ENCODE measurements around the gene TMEM134.
"Not testable (repeated sequence)": the region's sequence is repeated elsewhere in the genome, so short reads cannot be mapped to it uniquely, and the experiment has no call there.

Gene TMEM134, protein sequence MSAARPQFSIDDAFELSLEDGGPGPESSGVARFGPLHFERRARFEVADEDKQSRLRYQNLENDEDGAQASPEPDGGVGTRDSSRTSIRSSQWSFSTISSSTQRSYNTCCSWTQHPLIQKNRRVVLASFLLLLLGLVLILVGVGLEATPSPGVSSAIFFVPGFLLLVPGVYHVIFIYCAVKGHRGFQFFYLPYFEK

DNA sequence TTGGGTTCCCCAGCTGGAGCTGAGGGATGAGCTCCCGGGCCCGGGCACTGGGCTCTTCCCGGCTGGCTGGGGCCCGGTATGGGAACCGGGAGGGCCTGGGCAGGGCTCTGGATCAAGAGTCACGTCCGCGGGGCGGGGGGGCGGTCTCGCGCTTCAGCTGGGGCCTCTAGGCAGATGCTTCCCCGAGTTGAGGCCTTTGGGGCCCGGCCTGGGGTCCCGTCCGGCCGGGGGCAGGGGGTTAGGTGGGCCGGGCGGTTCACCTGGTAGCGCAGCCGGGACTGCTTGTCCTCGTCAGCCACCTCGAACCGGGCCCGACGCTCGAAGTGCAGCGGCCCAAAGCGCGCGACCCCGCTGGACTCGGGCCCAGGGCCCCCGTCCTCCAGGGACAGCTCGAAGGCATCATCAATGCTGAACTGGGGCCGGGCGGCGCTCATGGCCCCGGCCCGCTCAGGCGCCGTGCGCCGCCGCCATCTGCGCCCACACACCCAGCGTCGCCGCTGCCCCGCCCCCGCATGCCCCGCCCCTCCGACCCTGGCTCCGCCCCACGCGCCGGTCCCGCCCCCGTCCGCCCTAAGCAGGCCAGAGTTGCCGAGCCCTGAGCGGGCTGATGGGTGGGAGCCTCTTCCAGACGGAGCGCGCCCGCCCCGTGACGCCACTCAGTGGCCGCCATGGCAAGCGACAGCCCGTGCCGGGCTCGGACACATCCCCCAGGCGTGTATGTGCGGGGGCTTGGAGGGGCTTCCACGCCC, at the start of gene TMEM134:
Gene TMEM134 (minus strand): TSS at position 493 of the 749 bp plus-strand sequence. CDS start 59 bp downstream, at position 434.
- peak; percentile 85 for DNase-seq

DNA sequence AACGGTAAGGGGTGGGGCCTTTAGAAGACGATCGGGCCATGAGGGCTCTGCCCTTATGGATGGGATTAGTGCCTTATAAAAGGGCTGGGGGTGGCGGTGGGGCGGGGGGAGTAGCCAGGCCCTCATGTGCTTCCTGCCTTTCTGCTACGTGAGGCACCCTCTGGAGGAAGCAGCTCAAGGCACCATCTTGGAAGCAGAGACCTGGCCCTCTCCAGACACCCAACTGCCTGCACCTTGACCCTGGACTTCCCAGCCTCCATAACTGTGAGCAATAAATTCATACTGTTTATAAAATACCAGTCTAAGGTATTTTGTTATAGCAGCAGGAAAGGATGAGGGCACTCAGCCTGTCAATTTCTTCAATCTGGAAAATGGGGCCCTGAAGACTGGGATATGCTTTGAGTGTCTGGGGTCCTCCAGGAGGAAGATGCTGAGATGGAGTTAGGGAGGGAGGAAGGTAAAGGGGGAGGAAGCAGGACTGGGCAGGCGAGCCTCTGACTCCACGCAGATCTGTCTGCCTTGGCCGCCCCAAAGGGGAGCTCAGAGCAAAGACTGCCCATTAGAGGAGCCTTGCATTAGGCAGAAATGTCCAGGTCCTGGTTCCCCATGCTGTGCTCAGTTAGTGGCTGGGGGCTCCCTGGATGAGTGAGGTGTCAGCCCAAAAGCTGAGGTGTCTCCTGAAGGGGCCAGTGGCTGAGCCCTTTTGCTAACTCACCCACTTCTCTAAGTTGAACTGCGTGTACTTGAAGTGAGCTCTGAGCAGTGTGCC, 48.9 kb upstream of the TMEM134 start:
- no peak for DNase-seq

DNA sequence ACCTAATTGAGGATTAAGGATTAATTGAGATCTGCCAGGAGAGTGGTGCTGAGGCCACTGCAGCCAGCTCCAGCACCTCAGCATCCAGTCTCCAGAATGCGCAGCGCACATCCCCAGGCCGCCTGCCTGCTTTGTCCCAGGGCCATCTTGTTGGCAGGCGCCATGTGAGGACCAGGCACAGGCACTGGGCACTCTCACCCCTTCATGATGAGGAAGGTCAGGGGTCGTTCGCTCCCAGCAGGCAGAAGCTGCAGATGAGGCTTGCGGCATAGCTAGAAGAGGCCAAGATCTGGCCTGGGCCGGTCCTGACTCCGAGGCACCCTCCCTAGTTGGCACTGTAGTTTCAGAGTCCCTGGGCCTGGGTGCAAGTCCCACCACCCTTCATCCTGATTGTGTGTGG, 47.8 kb upstream of the TMEM134 start:
- no peak for DNase-seq

DNA sequence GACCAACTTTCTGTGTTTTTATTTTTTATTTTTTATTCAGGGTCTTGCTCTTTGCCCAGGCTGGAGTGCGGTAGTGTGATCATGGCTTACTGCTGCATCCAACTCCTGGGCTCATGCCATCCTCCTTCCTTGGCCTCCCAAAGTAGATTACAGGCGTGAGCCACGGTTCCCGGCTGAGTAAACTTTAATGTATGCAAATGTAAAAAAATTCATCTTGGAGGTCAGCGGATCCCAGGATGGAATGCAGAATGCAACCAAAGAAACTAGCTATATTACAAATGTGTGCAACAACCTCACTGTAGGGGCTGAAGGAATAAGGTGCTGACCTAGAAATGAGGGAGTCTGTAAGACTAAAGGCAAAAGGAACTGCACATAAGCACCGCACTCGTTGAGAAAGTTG, 45.1 kb upstream of the TMEM134 start:
- DNase-seq, result no peak

DNA sequence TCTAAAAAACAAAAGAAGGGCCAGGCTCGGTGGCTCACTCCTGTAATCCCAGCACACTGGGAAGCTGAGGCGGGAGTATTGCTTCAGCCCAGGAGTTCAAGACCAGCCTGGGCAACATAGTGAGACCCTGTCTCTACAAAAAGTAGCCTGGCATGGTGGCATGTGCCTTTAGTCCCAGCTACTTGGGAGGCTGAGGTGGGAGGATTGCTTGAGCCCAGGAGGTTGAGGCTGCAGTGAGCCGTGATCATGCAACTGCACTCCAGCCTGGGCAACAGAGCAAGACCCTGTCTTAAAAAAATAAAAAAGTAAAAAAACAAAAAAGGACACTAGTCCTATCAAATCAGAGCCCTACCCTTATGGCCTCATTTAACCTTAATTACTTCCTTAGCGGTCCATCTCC, 42.5 kb upstream of the TMEM134 start:
- not testable (repeated sequence) for DNase-seq

DNA sequence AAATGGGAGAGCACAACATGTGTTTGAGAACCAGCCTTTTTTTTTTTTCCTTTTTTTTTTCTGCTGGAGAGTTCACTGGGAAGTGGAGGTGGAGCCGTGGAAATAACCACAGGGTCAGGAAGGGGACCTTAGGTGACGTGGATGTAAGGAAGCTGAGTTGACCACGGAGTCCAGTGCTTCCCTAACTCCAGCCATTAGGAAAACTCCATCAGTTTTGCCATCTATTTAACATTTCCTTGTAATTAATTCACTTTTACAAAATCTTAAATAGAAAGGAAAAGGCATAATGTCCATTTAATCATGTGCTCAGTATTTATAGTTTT, 40.9 kb upstream of the TMEM134 start:
- no peak for DNase-seq

DNA sequence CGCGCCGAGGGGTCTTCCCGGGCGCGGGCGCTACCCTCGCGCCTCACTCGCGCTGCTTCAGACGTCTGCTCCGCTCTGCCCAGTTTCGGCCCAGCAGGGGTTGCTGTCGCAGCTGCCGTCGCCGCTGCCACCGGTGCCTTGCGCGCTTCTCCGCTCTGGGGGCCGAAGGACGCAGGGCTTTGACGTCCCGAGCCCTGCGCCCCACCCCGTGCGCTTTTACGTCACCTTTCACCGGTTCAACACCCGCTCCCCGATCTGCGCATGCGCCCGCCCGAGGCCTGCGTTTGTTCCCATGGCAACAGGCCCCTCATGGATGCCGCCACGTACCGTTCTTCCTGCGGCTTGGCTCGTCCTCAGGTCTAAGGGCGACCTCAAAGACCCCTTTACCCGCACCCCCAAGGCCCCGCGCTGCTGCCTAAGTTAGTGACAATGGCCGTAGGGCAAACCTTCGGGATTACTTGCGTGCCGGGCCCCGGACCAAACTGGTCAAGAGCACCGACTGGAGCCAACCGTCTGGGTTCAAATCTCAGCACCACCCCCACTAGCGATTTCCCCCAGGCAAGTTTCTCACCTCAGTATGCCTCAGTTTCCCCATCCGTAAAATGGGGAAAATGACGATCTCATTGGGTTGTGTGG, 39.6 kb upstream of the TMEM134 start:
- peak; percentile 96 for DNase-seq

DNA sequence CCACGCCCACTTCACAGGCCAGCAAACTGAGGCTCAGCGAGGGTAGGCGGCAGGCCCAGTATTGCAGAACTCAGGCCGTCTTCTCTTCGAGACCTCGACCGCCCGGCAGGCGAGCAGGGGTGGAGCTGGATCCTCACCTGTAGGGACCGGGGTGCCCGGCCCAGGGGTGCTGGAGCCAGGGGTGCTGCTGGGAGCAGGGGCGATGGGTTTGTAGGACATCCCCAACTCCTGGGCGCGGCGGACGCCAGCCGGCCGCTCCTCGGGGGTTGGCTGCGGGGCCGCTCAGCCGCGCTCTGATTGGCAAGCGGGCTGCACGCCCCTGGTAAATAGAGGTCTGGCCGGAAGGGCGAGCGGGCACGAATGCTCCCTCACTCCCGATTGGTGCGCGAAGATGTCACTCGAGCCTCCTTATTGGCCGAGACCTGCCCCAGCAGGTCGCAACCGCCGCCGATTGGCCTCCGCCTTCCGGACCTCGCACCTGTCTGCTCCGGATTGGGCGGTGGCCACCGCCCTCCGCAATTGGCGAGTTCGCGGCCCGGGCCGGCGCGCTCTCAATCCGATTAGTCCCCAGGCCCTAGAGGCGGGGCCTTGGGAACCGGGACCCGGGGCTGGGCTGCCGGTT, 38.9 kb upstream of the TMEM134 start, which contains the start of gene CDK2AP2:
Gene CDK2AP2 (minus strand): TSS at position 299 of the 622 bp plus-strand sequence. CDS start 80 bp downstream, at position 219.
- DNase-seq, result peak; percentile 97

DNA sequence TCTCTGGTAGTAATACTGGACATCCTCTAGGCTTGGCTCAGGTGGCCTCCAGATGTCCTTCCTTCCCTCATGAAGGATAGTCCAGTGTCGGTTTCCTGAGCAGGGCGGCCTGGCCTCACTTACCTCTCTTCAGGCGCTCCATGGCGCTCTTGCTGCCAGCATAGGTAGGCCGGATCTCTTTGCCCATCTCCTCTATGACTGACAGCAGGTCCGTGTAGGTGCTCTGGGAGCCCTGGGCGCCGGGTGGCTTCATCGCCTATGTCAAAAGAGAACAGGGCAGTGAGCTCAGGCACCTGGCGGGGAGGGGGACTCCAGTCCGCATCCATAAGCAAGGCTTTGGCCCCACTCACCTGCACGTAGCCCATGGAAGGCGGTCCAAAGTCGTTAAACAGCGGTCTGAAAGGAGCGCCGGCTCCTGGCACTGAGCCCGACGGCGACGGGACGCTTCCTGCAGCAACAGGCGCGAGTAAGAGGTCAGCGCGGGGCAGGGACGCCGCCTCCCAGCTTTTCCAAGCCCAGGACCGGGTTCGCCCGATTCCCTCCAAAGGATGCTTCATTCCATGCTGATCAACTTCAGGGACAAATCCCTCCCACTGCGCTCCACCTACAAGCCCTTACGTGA, 38.3 kb upstream of the TMEM134 start:
- DNase-seq, result no peak

DNA sequence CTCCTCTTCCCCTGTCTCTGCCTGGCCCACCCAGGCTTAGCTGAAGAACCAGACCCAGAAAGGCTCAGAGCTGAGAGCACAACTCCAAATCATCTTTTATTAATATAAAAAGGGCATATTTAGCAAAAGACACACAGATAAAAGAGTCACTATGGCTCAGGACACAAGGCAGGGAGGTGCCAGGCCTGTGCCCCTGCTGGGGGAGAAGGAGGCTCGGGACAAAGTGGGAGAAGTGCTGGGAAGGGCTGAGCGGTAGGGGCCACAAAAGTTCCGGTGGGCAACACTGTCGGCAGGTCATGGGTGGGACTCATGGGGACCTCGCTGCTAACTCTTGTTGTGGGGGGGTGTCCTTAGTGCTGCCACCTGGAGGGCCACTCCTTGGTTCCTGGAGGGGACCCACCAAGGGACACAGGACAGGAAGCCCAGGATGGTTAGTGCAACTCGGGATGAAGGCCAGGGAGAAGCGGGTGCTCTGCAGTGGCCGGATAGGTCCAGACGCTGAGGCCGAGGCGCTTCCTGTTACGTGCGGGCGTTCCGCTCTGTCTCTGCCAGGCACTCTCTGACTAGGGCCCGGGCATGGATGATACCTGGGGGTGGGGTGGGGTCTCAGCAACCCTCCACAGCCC, 37.5 kb upstream of the TMEM134 start:
- DNase-seq, result no peak

DNA sequence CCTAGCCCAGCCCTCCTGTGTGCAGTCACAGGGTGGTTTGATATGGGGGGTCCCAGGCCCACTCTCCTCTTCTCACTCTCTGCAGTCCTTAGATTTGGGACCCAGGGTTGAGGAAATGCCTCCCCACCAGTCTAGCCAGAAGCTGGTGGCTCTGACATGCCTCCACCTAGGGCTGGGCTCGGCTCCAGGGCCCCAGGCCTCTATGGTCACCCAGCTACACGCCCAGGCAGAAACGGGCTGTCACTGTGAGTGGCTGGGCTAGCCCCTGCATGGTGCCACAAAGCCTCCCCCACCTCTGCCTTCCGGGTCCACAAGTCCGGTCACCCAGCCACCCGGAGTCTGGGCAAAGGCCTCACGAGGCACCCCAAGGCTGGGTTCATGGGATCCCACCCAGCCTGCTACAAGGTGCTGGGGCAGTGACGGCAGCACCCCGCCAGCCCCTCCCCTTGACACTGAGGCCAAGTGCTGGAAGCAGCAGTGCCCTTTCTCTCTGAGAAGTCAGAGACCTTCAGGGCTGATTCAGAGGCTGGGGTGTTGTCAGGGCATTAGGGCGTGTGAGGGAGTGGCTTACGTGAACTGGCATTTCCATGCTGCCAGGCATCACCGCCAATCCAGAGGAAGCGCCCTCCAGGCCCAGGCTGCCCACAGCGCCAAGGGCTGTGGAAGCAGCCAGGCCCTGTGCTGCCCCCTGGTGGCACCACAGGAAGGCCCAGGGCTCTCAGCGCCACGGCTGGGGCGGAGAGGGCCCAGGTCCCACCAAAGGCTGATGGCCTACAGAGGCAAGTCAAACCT, 36.8 kb upstream of the TMEM134 start:
- DNase-seq, result peak; percentile 57

DNA sequence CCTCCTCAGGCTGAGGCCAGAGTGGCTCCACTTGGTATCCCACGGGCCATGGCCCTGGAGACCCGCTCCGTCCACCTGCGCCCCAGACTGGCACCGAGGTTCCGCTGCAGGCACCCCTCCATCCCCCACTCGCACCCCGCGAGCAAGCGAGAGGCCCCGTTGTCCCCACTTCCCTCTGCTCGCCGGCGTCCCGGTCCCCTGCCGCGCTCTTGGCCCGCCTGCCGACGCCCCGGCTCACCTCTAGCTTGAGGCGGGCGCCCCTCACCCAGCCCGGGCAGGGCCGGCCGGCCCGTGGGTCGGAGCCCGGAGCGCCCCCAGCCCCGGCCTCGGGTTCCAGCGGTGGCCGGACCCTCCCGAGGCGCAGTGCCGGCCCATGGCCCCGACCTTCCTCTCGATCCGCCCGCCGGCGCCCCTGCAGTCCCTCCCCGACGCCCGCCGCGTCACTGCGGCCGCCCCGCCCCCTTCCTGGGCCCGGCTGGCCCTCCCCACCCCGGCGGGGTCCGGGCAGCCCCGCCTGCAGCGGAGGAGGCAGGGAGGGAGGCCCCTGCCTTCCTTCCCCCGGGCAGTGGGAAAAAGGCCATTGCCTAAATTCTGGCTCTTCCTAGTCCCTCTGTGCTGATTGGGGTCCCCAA, 36.0 kb upstream of the TMEM134 start, which contains the start of gene PITPNM1:
Gene PITPNM1 (minus strand): TSS at position 414 of the 632 bp plus-strand sequence. CDS start 1,183 bp downstream, outside the sequence.
- no peak for DNase-seq

DNA sequence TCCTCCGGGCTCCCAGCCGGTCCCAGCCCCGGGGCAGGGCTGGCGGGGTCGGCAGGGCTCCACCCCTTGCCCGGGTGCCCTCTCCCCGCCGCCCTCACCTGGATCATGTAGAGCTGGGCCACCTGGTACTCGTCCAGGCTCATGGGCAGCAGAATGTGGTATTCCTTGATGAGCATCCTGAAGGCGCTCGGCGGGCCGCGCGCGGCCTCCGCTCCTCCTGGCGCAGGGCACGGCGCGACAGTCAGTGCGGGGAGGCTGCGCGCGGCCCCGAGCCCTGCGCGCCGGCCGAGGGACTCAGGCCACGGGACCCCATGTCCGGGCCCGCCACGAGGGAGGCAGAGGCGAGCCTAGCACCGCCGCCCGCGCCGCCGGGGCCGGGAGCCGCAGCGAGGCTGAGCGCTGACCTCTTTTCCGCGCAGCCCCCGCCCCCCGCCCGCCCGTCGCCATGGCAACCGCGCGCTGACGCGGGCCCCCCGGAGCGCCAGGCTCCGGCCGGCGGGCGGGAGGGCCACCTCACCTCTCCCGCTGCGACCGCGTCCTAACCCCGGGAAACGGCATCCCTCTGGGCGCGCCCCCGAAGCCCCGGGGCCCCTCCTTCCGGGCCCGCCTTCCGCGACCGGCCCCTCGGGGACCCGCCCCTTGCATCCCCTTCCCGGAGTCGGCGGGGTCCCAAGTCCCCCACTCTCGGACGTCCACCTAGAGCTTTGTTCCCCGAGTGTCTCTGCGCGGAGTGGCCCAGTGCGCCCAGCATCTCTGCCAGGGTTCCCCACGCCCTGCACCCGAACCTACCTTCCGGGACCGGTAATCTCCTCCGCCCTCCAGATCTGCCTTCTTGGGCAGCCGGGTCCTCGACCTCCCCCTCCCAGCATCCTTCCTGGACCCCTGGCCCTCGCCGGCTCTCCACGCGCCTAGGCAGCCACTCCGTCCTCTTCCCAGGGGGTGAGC, 35.2 kb upstream of the TMEM134 start:
- no peak for DNase-seq

DNA sequence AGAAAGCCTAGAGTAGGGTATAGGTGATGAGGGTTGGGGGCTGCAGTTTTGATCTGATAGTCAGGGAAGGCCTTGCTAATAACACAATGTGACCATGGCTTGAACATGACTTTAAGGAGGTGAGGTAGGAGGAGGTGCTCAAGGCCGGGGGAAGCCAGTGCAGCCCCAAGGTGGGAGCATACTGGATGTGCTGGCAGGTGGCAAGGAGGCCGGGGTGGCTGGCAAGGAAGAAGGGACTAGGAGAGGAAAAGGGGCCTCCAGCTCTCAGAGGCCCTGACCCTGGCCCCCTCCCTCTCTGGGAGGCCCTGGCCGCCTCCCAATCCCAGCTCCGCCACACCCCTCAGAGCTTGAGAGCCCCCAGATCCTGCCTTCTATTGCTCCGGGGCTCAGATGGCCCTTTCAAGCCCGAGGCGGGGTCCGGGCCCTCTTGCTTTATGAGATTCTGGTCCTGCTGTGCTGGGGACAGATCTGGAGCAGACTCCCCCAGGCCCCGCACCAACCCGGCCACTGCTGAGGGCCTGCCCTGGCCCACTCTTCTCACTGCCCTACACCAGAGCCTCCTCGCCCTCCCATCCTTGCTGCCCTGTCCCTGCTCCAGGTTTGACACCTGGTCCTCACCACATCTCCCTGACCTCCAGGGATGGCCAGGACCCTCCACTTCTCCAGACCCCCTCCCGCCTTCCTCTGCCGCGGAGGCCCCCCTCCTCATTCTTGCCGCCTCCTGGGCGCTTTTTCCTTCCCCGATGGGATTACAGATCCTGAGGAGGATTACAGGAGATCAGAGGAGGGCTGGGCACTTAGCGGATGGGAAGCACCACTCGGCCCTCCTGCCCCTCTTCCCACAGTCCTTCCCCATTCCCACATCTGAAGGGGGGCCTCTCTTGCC, 34.3 kb upstream of the TMEM134 start:
- DNase-seq, result no peak

DNA sequence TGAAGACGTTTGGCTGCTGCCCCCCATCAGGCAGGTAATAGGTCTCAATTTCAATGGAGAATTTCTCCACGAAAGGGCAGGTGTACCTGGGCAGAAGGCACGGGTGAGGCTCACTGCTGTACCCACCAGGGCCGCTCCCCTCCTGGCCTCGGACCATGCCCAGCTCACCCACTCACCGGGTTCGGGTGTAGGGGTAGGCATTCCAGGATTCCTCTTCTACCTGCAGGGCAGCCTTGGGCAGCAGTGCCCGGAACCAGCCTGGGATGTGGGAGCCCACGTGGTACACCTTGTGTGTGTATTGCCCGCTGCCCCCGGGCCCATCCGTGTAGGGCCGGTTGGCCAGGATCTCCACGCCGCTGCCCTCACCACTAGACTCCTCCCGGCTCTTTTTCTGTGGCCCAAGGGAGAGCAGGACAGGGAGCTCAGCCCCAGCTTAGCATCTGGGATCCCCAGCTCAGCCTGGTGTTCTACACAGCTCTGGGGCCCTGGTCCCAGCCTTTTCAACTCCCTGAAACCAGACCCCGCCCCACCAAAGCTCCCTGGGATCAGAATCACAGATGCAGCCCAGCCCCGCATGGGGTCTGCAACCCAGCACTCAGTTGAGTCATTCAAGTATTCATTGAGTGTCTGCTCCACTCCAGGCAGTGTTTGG, 33.4 kb upstream of the TMEM134 start:
- no peak for DNase-seq

DNA sequence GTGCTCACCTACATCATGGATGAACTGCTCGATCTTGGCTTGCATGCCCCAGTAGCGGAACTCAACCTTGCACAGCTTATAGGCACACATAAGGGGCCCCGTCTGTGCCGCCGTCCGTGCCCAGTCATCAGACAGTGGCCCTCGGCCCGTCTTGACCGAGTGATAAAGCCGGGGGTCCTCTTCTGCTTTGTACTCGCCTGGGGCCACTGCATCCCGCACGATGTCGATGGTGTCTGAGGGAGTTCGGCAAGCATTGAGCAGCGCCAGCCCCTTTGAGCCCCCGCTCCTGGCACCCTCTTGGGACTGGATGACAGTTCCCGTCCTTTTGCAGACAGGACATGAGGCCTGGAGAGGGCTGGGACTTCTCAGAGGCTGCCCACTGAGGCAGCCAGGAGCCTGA, 32.8 kb upstream of the TMEM134 start:
- no peak for DNase-seq
